Gastrocnemius medialis (tissue), 4 donors: ENCODE data around the gene TMEM187.

Source experiments
- CTCF ChIP-seq, 5 experiments: fragments of 450-650 bp in 3 of 5; fragments of 200-600 bp in 2 of 5; sonication (generic) in 2 of 5; IDR thresholded peaks in 4 of 5; conservative IDR thresholded peaks in 1 of 5; 1 replicate in 4 of 5; 2 replicates in 1 of 5; pipeline ENCODE4 v1.5.1; 2016 to 2019; ENCODE audit warnings: antibody characterized with exemption in 5 of 5, mild to moderate bottlenecking in 3 of 5, moderate library complexity in 3 of 5
- POLR2A ChIP-seq, 2 donors: fragments of 450-650 bp; IDR thresholded peaks; one replicate each; pipeline ENCODE4 v1.6.1; 2017; ENCODE audit warnings: antibody characterized with exemption in 2 of 2, mild to moderate bottlenecking in 2 of 2, moderate library complexity in 2 of 2

GRCh38 chrX:153964105-153964504 lies 8.4 kb upstream of the TMEM187 start:
- TF ChIP-seq CTCF (IDR thresholded peaks at IDR 0.05 in 4 of 5, conservative IDR thresholded peaks at IDR 0.05 in 1 of 5) (no peak), POLR2A (IDR thresholded peaks at IDR 0.05) (no peak)
